GM23338 (cell line): Measurements from ENCODE around the gene PPM1L. TPM values are rescaled to one million over a fixed set of nuclear protein-coding genes. Genes with fewer than 3 reads are reported as not detected.

Experiments
- ATAC-seq: fragments of 200-7000 bp; cut with Tn5 transposase; 3 replicates; pipeline ENCODE4 v1.9.1; 2020
- DNase-seq: peaks from one replicate; pipeline ENCODE4 v3.0.0-alpha.2; 2015; ENCODE audit warnings: low spot score
- H2AFZ ChIP-seq: fragments of 200-600 bp; sonication (generic); 2 replicates; pipeline ENCODE4 v1.8.0; 2016; ENCODE audit warnings: antibody characterized with exemption, mild to moderate bottlenecking, moderate library complexity
- H3F3A ChIP-seq: fragments of 200-600 bp; sonication (generic); replicated peaks from 2 replicates; pipeline ENCODE4 v1.8.0; 2017; ENCODE audit warnings: antibody characterized with exemption, mixed run types, low read depth
- H3K27ac ChIP-seq: fragments of 200-600 bp; sonication (generic); 2 replicates; pipeline ENCODE4 v1.6.1; 2016; ENCODE audit warnings: low read depth
- H3K27me3 ChIP-seq: fragments of 200-600 bp; sonication (generic); 2 replicates; pipeline ENCODE4 v1.8.0; 2016; ENCODE audit warnings: mild to moderate bottlenecking, mixed run types, moderate library complexity; ENCODE audit not compliant: insufficient read depth
- H3K36me3 ChIP-seq: fragments of 200-600 bp; sonication (generic); 2 replicates; pipeline ENCODE4 v1.8.0; 2016; ENCODE audit warnings: mild to moderate bottlenecking; ENCODE audit not compliant: insufficient read depth
- H3K4me1 ChIP-seq: fragments of 200-600 bp; sonication (generic); 2 replicates; pipeline ENCODE4 v1.8.0; 2016; ENCODE audit warnings: mild to moderate bottlenecking, moderate library complexity; ENCODE audit not compliant: insufficient read depth
- H3K4me2 ChIP-seq: fragments of 200-600 bp; sonication (generic); 2 replicates; pipeline ENCODE4 v1.7.1; 2017; ENCODE audit warnings: mixed run types
- H3K4me3 ChIP-seq: fragments of 200-600 bp; sonication (generic); 2 replicates; pipeline ENCODE4 v1.6.1; 2016; ENCODE audit warnings: mixed run types
- H3K79me2 ChIP-seq: fragments of 200-600 bp; sonication (generic); replicated peaks from 2 replicates; pipeline ENCODE4 v1.8.0; 2017; ENCODE audit warnings: mild to moderate bottlenecking; ENCODE audit not compliant: insufficient read depth
- H3K9me2 ChIP-seq: fragments of 200-600 bp; sonication (generic); 2 replicates; pipeline ENCODE4 v1.8.0; 2017; ENCODE audit not compliant: insufficient read depth
- H4K20me1 ChIP-seq: fragments of 200-600 bp; sonication (generic); replicated peaks from 2 replicates; pipeline ENCODE4 v1.8.0; 2017; ENCODE audit warnings: mild to moderate bottlenecking; ENCODE audit not compliant: insufficient read depth
- H3K27ac Mint-ChIP-seq: 2 replicates; pipeline ENCODE4 v1.8.0; 2020; ENCODE audit warnings: inconsistent platforms, mild to moderate bottlenecking, moderate library complexity, mixed read lengths
- H3K27me3 Mint-ChIP-seq: 3 replicates; pipeline ENCODE4 v1.8.0; 2022; ENCODE audit warnings: low read depth, mild to moderate bottlenecking, moderate library complexity, mixed read lengths, inconsistent platforms; ENCODE audit not compliant: insufficient read depth, poor library complexity
- H3K36me3 Mint-ChIP-seq: 3 replicates; pipeline ENCODE4 v1.8.0; 2021; ENCODE audit warnings: low read depth, mild to moderate bottlenecking, inconsistent platforms, moderate library complexity, mixed read lengths
- H3K4me1 Mint-ChIP-seq: 3 replicates; pipeline ENCODE4 v1.8.0; 2020; ENCODE audit warnings: mild to moderate bottlenecking, inconsistent platforms, mixed read lengths
- H3K4me3 Mint-ChIP-seq: 3 replicates; pipeline ENCODE4 v1.8.0; 2021; ENCODE audit warnings: moderate library complexity, mild to moderate bottlenecking, inconsistent platforms, mixed read lengths
- H3K9me3 Mint-ChIP-seq: 3 replicates; pipeline ENCODE4 v1.8.0; 2020; ENCODE audit warnings: moderate library complexity, mild to moderate bottlenecking, inconsistent platforms, mixed read lengths
- CREB1 ChIP-seq: fragments of 250-450 bp; sonication (Bioruptor Pico); IDR thresholded peaks from 2 replicates; pipeline ENCODE4 v1.5.0; 2020; ENCODE audit warnings: low read depth, mild to moderate bottlenecking, moderate library complexity
- EZH2 ChIP-seq: fragments of 200-600 bp; sonication (generic); IDR thresholded peaks from one replicate; pipeline ENCODE4 v1.8.0; 2017; ENCODE audit warnings: antibody characterized with exemption, mild to moderate bottlenecking, low read depth; ENCODE audit not compliant: unreplicated experiment
- EZH2phosphoT487 ChIP-seq: fragments of 200-600 bp; sonication (generic); IDR thresholded peaks from one replicate; pipeline ENCODE4 v1.8.1; 2018; ENCODE audit warnings: antibody characterized with exemption; ENCODE audit not compliant: unreplicated experiment
- JUNB ChIP-seq: IDR thresholded peaks from one replicate; pipeline ENCODE4 v1.6.1; 2016; ENCODE audit warnings: antibody characterized with exemption; ENCODE audit not compliant: unreplicated experiment
- NANOG ChIP-seq: IDR thresholded peaks from 2 replicates; pipeline ENCODE4 v1.6.1; 2016; ENCODE audit warnings: antibody characterized with exemption, borderline replicate concordance
- POLR2AphosphoS5 ChIP-seq: IDR thresholded peaks from 2 replicates; pipeline ENCODE4 v1.6.1; 2016; ENCODE audit warnings: antibody characterized with exemption, low read depth
- STAT1 ChIP-seq: IDR thresholded peaks from one replicate; pipeline ENCODE4 v1.6.1; 2016; ENCODE audit warnings: antibody characterized with exemption; ENCODE audit not compliant: unreplicated experiment
- ZNF114 ChIP-seq: fragments of 250-450 bp; sonication (Bioruptor Pico); IDR thresholded peaks from 2 replicates; pipeline ENCODE4 v1.5.0; 2020; ENCODE audit warnings: mild to moderate bottlenecking, moderate library complexity
- ZNF331 ChIP-seq: fragments of 250-450 bp; sonication (Bioruptor Pico); IDR thresholded peaks from 2 replicates; pipeline ENCODE4 v1.5.0; 2020; ENCODE audit warnings: low read depth, mild to moderate bottlenecking, moderate library complexity
- polyA plus RNA-seq: library from polyadenylated mRNA; unstranded; fragments of >200 nt; fragmentation: Nextera tagmentation; extraction: Ambion mirVana; gene quantifications from 2 replicates; pipeline ENCODE4 v1.2.1, GENCODE V29; 2016
- total RNA-seq: library from RNA; depleted of rRNA; stranded (reverse); fragments of >200 nt; shearing (Covaris generic); gene quantifications from 2 replicates; pipeline ENCODE4 v1.2.3, GENCODE V29; 2014
- TF ChIP-seq, protein P1 (sequence below), 2 experiments: fragments of 200-600 bp in 1 of 2; sonication (generic) in 1 of 2; conservative IDR thresholded peaks; 2 replicates each; pipeline versions ENCODE4 v1.5.1 to v1.6.1; 2016 to 2017; ENCODE audit warnings: antibody characterized with exemption in 2 of 2, low read depth in 2 of 2, mild to moderate bottlenecking in 2 of 2, moderate library complexity in 1 of 2
- TF ChIP-seq, protein P2 (sequence below): IDR thresholded peaks from one replicate; pipeline ENCODE4 v1.6.1; 2018; ENCODE audit warnings: antibody characterized with exemption; ENCODE audit not compliant: unreplicated experiment
- TF ChIP-seq, protein P3 (sequence below): fragments of 250-450 bp; sonication (Bioruptor Pico); IDR thresholded peaks from 2 replicates; pipeline ENCODE4 v1.5.0; 2020; ENCODE audit warnings: mild to moderate bottlenecking, moderate library complexity

The PPM1L gene
- total and polyA plus RNA-seq, 2 experiments from 2014 or later, result 3.9 to 26.4 TPM

DNA sequence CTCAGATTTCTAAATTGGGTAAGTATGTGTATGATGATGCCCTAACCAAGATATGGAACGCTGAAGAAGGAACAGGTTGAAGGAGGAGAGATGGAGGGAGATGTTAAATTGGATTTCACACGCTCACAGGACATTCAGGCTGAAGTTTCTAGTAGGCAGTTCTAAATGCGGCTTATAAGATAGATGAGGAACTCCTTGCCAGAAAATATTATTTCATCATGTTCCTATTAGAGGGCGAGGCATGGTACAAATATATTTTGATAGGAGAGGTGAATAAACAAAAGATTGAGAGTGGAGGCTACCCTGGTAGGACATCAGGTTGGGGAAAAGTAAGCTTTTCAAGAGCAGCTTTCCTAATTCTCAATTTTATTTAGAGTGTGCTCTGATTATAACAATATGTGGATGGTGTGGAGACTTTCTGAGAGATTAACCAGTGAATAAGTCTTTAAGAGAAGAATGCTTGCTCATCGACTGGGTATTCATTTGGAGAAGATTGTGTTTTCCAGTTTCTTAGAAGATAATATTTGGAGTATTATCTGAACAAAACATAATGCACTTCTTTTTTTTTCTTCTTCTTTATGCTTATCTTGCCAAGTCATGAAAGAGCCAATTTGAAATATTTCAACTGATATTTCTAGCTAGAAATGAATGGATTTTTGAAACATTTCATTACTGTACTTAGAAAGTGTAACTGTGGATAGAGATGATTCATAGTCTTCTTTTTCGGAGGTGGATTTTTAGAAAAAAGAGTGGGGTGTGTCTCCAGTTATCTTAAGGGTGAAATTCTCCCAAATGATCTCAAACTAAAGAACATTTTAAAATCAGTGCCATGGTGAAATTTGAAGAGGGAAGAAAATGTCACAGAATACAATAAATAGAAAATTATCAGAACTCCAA is 260.6 kb downstream of the PPM1L start (continued):
- TF ChIP-seq, protein P1, sequence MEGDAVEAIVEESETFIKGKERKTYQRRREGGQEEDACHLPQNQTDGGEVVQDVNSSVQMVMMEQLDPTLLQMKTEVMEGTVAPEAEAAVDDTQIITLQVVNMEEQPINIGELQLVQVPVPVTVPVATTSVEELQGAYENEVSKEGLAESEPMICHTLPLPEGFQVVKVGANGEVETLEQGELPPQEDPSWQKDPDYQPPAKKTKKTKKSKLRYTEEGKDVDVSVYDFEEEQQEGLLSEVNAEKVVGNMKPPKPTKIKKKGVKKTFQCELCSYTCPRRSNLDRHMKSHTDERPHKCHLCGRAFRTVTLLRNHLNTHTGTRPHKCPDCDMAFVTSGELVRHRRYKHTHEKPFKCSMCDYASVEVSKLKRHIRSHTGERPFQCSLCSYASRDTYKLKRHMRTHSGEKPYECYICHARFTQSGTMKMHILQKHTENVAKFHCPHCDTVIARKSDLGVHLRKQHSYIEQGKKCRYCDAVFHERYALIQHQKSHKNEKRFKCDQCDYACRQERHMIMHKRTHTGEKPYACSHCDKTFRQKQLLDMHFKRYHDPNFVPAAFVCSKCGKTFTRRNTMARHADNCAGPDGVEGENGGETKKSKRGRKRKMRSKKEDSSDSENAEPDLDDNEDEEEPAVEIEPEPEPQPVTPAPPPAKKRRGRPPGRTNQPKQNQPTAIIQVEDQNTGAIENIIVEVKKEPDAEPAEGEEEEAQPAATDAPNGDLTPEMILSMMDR (conservative IDR thresholded peaks at IDR 0.05; ENCODE audit: low read depth in 2 of 2), result no peak
- TF ChIP-seq STAT1 (no peak), ZNF114 (CRISPR knock-in tag) (no peak), ZNF331 (CRISPR knock-in tag) (no peak), NANOG (no peak), JUNB (no peak), EZH2 (no peak), POLR2AphosphoS5 (no peak), CREB1 (CRISPR knock-in tag) (no peak), EZH2phosphoT487 (no peak)
- TF ChIP-seq, protein P2, sequence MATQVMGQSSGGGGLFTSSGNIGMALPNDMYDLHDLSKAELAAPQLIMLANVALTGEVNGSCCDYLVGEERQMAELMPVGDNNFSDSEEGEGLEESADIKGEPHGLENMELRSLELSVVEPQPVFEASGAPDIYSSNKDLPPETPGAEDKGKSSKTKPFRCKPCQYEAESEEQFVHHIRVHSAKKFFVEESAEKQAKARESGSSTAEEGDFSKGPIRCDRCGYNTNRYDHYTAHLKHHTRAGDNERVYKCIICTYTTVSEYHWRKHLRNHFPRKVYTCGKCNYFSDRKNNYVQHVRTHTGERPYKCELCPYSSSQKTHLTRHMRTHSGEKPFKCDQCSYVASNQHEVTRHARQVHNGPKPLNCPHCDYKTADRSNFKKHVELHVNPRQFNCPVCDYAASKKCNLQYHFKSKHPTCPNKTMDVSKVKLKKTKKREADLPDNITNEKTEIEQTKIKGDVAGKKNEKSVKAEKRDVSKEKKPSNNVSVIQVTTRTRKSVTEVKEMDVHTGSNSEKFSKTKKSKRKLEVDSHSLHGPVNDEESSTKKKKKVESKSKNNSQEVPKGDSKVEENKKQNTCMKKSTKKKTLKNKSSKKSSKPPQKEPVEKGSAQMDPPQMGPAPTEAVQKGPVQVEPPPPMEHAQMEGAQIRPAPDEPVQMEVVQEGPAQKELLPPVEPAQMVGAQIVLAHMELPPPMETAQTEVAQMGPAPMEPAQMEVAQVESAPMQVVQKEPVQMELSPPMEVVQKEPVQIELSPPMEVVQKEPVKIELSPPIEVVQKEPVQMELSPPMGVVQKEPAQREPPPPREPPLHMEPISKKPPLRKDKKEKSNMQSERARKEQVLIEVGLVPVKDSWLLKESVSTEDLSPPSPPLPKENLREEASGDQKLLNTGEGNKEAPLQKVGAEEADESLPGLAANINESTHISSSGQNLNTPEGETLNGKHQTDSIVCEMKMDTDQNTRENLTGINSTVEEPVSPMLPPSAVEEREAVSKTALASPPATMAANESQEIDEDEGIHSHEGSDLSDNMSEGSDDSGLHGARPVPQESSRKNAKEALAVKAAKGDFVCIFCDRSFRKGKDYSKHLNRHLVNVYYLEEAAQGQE, result no peak

DNA sequence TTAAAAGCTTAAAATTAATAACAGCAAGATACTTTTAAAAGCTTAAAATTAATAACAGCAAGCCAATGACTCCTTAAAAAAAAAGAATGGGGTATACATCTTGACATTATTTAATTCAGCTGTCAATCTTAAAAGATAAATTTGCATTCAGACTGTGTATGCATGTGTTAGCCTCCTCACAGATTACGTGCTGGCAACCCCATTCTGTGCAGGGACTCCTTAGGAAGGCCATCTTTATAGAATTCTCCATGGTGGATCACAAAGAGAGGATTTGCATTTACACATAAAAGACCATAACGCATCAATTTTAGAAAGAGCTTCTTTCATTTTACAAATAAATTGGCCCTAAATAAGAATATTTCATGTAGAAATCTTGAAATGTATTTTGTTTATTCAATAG is 261.9 kb downstream of the PPM1L start:
- Histone ChIP-seq H4K20me1 (no peaks in the 10 kb centered on the region), H3K9me2 (no peaks in the 10 kb centered on the region), H3K4me1 (no peaks in the 10 kb centered on the region), H3K79me2 (no peaks in the 10 kb centered on the region), H3K27ac (no peak overlapping the region), H3K4me3 (no peak overlapping the region), H3K27me3 (no peaks in the 10 kb centered on the region), H2AFZ (no peak overlapping the region), H3F3A (no peaks in the 10 kb centered on the region), H3K36me3 (peaks cover 3% of the 10 kb centered on the region; the same call in 1 of the 2 replicates), H3K4me2 (no peak overlapping the region)
- DNase-seq (no peak), ATAC-seq (no peak)
- Mint-ChIP-seq H3K9me3 (peaks cover 10% of the 10 kb centered on the region), H3K27me3 (peaks cover 3% of the 10 kb centered on the region), H3K4me3 (no peak overlapping the region), H3K4me1 (peaks cover 4% of the 10 kb centered on the region; the same call in 1 of the 3 replicates), H3K27ac (no peak overlapping the region), H3K36me3 (peaks cover 8% of the 10 kb centered on the region)
- TF ChIP-seq CREB1 (CRISPR knock-in tag) (no peak), STAT1 (no peak)
- TF ChIP-seq, protein P3, sequence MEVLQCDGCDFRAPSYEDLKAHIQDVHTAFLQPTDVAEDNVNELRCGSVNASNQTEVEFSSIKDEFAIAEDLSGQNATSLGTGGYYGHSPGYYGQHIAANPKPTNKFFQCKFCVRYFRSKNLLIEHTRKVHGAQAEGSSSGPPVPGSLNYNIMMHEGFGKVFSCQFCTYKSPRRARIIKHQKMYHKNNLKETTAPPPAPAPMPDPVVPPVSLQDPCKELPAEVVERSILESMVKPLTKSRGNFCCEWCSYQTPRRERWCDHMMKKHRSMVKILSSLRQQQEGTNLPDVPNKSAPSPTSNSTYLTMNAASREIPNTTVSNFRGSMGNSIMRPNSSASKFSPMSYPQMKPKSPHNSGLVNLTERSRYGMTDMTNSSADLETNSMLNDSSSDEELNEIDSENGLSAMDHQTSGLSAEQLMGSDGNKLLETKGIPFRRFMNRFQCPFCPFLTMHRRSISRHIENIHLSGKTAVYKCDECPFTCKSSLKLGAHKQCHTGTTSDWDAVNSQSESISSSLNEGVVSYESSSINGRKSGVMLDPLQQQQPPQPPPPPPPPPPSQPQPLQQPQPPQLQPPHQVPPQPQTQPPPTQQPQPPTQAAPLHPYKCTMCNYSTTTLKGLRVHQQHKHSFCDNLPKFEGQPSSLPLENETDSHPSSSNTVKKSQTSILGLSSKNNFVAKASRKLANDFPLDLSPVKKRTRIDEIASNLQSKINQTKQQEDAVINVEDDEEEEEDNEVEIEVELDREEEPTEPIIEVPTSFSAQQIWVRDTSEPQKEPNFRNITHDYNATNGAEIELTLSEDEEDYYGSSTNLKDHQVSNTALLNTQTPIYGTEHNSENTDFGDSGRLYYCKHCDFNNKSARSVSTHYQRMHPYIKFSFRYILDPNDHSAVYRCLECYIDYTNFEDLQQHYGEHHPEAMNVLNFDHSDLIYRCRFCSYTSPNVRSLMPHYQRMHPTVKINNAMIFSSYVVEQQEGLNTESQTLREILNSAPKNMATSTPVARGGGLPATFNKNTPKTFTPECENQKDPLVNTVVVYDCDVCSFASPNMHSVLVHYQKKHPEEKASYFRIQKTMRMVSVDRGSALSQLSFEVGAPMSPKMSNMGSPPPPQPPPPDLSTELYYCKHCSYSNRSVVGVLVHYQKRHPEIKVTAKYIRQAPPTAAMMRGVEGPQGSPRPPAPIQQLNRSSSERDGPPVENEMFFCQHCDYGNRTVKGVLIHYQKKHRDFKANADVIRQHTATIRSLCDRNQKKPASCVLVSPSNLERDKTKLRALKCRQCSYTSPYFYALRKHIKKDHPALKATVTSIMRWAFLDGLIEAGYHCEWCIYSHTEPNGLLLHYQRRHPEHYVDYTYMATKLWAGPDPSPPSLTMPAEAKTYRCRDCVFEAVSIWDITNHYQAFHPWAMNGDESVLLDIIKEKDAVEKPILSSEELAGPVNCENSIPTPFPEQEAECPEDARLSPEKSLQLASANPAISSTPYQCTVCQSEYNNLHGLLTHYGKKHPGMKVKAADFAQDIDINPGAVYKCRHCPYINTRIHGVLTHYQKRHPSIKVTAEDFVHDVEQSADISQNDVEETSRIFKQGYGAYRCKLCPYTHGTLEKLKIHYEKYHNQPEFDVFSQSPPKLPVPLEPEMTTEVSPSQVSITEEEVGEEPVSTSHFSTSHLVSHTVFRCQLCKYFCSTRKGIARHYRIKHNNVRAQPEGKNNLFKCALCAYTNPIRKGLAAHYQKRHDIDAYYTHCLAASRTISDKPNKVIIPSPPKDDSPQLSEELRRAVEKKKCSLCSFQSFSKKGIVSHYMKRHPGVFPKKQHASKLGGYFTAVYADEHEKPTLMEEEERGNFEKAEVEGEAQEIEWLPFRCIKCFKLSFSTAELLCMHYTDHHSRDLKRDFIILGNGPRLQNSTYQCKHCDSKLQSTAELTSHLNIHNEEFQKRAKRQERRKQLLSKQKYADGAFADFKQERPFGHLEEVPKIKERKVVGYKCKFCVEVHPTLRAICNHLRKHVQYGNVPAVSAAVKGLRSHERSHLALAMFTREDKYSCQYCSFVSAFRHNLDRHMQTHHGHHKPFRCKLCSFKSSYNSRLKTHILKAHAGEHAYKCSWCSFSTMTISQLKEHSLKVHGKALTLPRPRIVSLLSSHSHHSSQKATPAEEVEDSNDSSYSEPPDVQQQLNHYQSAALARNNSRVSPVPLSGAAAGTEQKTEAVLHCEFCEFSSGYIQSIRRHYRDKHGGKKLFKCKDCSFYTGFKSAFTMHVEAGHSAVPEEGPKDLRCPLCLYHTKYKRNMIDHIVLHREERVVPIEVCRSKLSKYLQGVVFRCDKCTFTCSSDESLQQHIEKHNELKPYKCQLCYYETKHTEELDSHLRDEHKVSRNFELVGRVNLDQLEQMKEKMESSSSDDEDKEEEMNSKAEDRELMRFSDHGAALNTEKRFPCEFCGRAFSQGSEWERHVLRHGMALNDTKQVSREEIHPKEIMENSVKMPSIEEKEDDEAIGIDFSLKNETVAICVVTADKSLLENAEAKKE (CRISPR knock-in tag), result no peak
